ENCODE measurements around the gene SNRK.

- TF ChIP-seq, protein P1, sequence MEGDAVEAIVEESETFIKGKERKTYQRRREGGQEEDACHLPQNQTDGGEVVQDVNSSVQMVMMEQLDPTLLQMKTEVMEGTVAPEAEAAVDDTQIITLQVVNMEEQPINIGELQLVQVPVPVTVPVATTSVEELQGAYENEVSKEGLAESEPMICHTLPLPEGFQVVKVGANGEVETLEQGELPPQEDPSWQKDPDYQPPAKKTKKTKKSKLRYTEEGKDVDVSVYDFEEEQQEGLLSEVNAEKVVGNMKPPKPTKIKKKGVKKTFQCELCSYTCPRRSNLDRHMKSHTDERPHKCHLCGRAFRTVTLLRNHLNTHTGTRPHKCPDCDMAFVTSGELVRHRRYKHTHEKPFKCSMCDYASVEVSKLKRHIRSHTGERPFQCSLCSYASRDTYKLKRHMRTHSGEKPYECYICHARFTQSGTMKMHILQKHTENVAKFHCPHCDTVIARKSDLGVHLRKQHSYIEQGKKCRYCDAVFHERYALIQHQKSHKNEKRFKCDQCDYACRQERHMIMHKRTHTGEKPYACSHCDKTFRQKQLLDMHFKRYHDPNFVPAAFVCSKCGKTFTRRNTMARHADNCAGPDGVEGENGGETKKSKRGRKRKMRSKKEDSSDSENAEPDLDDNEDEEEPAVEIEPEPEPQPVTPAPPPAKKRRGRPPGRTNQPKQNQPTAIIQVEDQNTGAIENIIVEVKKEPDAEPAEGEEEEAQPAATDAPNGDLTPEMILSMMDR (IDR thresholded peaks at IDR 0.05; ENCODE audit: poor library complexity): no peak
- TF ChIP-seq EZH2 (IDR thresholded peaks at IDR 0.05; ENCODE audit: borderline replicate concordance): no peak
- TF ChIP-seq EZH2phosphoT487 (IDR thresholded peaks at IDR 0.05; ENCODE audit: low read depth, severe bottlenecking, unreplicated experiment): no peak
Observed at GRCh38 chr3:43379343-43379742, 93.0 kb downstream of the SNRK start.
